GM21723 (cell line): ENCODE data around the gene CNST.
"Not testable (repeated sequence)": the region's sequence is repeated elsewhere in the genome, so short reads cannot be mapped to it uniquely, and the experiment has no call there.

ENCODE experiments used
- ATAC-seq: cut with Tn5 transposase; IDR thresholded peaks from one replicate; pipeline ENCODE4 v1.9.1; 2021; ENCODE audit warnings: mild to moderate bottlenecking, moderate library complexity; ENCODE audit not compliant: unreplicated experiment

The CNST gene

GRCh38 chr1:246659594-246660140 is 93.4 kb downstream of the CNST start:
- no peak for ATAC-seq

- ATAC-seq, result no peak
Observed at GRCh38 chr1:246661451-246661850, 95.2 kb downstream of the CNST start.

GRCh38 chr1:246667773-246668172 is 101.5 kb downstream of the CNST start:
- no peak for ATAC-seq

- ATAC-seq, result no peak
Observed at GRCh38 chr1:246669659-246670058, 103.4 kb downstream of the CNST start.

- no peak for ATAC-seq
Observed at GRCh38 chr1:246674049-246674448, 107.8 kb downstream of the CNST start.

- no peak for ATAC-seq
Observed at GRCh38 chr1:246677842-246678241, 111.6 kb downstream of the CNST start.

GRCh38 chr1:246678816-246679793 is 112.8 kb downstream of the CNST start:
- no peak for ATAC-seq

- ATAC-seq, result no peak
Observed at GRCh38 chr1:246679794-246680177, 113.5 kb downstream of the CNST start.

GRCh38 chr1:246680190-246680589 is 113.9 kb downstream of the CNST start:
- no peak for ATAC-seq

GRCh38 chr1:246680696-246681130 is 114.5 kb downstream of the CNST start:
- no peak for ATAC-seq

- no peak for ATAC-seq
Observed at GRCh38 chr1:246681900-246682895, 115.9 kb downstream of the CNST start.

GRCh38 chr1:246683521-246683920 is 117.3 kb downstream of the CNST start:
- no peak for ATAC-seq

- no peak for ATAC-seq
Observed at GRCh38 chr1:246687002-246687401, 120.7 kb downstream of the CNST start.

GRCh38 chr1:246689409-246690008 is 123.3 kb downstream of the CNST start:
- peak; percentile 98 for ATAC-seq

GRCh38 chr1:246690100-246690499 is 123.8 kb downstream of the CNST start:
- no peak for ATAC-seq

- ATAC-seq, result no peak
Observed at GRCh38 chr1:246691622-246692495, 125.6 kb downstream of the CNST start.

GRCh38 chr1:246694213-246694895 is 128.1 kb downstream of the CNST start:
- ATAC-seq, result not testable (repeated sequence)

GRCh38 chr1:246695136-246695535 is 128.9 kb downstream of the CNST start:
- ATAC-seq, result no peak

GRCh38 chr1:246695666-246696065 is 129.4 kb downstream of the CNST start:
- no peak for ATAC-seq
